Upper lobe of left lung (tissue), 6 donors: Measurements from ENCODE around the gene SMPD3. TPM values are rescaled to one million over a fixed set of nuclear protein-coding genes. Genes with fewer than 3 reads are reported as not detected.

Source experiments
- ATAC-seq, 2 donors: fragments of 200-7000 bp; cut with Tn5 transposase; one replicate each; pipeline ENCODE4 v1.9.1; 2022; ENCODE audit warnings: mild to moderate bottlenecking in 2 of 2, moderate library complexity in 2 of 2; ENCODE audit not compliant: low FRiP score in 2 of 2
- DNase-seq, 2 donors: peaks; one replicate each; pipeline ENCODE4 v3.0.0-alpha.2; 2019 to 2020
- H3K27ac ChIP-seq, 4 donors: fragments of 200-600 bp; sonication (generic); one replicate each; pipeline ENCODE4 v1.5.1; 2016 to 2019
- H3K27me3 ChIP-seq, 4 donors: fragments of 200-600 bp; sonication (generic); one replicate each; pipeline ENCODE4 v1.5.1; 2017 to 2019
- H3K36me3 ChIP-seq, 4 donors: fragments of 200-600 bp; sonication (generic); one replicate each; pipeline ENCODE4 v1.5.1; 2016 to 2019
- H3K4me1 ChIP-seq, 4 donors: fragments of 200-600 bp; sonication (generic); one replicate each; pipeline ENCODE4 v1.5.1; 2018 to 2019
- H3K4me3 ChIP-seq, 4 donors: fragments of 200-600 bp; sonication (generic); one replicate each; pipeline ENCODE4 v1.5.1; 2017 to 2019; ENCODE audit warnings: mild to moderate bottlenecking in 2 of 4, moderate library complexity in 1 of 4
- H3K9me3 ChIP-seq, 4 donors: fragments of 200-600 bp; sonication (generic); one replicate each; pipeline ENCODE4 v1.5.1; 2018 to 2019
- CTCF ChIP-seq, 6 experiments: fragments of 450-650 bp in 4 of 6; fragments of 200-600 bp in 2 of 6; sonication (generic) in 2 of 6; IDR thresholded peaks; one replicate each; pipeline ENCODE4 v1.5.1; 2016 to 2019; ENCODE audit warnings: antibody characterized with exemption in 6 of 6
- EP300 ChIP-seq, 4 donors: sonication (generic); formaldehyde crosslinking; IDR thresholded peaks; one replicate each; pipeline ENCODE4 v1.5.1; 2017; ENCODE audit warnings: antibody characterized with exemption in 4 of 4, control low read depth in 2 of 4
- POLR2A ChIP-seq, 4 donors: fragments of 450-650 bp; IDR thresholded peaks; one replicate each; pipeline ENCODE4 v1.5.1; 2016 to 2017; ENCODE audit warnings: antibody characterized with exemption in 4 of 4, mild to moderate bottlenecking in 2 of 4
- POLR2AphosphoS5 ChIP-seq, 2 donors: sonication (generic); formaldehyde crosslinking; IDR thresholded peaks; one replicate each; pipeline ENCODE4 v1.5.1; 2017; ENCODE audit warnings: antibody characterized with exemption in 2 of 2
- WGBS, 2 donors: methylation state at CpG; one replicate each; pipeline ENCODE4 v1.1.5; 2017 to 2018; 5-methylcytosine and 5-hydroxymethylcytosine counted together
- total RNA-seq, 6 donors: library from RNA; depleted of rRNA in 4 of 6; stranded (reverse); fragments of >200 nt in 4 of 6; gene quantifications; one replicate each; pipeline versions ENCODE4 v1.1.0 to v1.2.1, GENCODE V29; 2016 to 2021
- donor health status: DM: no; HTN: no; CAD: no; lungs with moderate emphysema.
- donor health status: DM: no; HTN: yes; CAD: no; lungs with severe emphysema.

Gene SMPD3
- total RNA-seq, 6 donors from 2014 or later = 1.2 to 10.7 (median 3.2) TPM

GRCh38 chr16:68369697-68370580, 78.4 kb downstream of the SMPD3 start:
- H3K4me3 ChIP-seq = no peak overlapping the region
- TF ChIP-seq POLR2A (IDR thresholded peaks at IDR 0.05) (no peak), EP300 (IDR thresholded peaks at IDR 0.05) (no peak), CTCF (IDR thresholded peaks at IDR 0.05) (no peak), POLR2AphosphoS5 (IDR thresholded peaks at IDR 0.05) (no peak)
- no peaks in the 10 kb centered on the region for H3K9me3 ChIP-seq
- DNase-seq (peak in 1 of 2 donors; percentile 38), ATAC-seq (no peak)
- peaks cover 0 to 12% (median 3%) of the 10 kb centered on the region in 4 donors for H3K4me1 ChIP-seq
- WGBS, 2 donors = 66 to 83% methylated on average over 18 to 23 of the region's 23 CpGs
- no peak overlapping the region for H3K27ac ChIP-seq
- no peaks in the 10 kb centered on the region for H3K27me3 ChIP-seq
- no peaks in the 10 kb centered on the region for H3K36me3 ChIP-seq

GRCh38 chr16:68369168-68369567, 79.1 kb downstream of the SMPD3 start:
- no peak overlapping the region for H3K4me3 ChIP-seq
- ATAC-seq = no peak

GRCh38 chr16:68368301-68368888, 79.9 kb downstream of the SMPD3 start:
- WGBS, 2 donors = 76 to 85% methylated on average over 12 of the region's 12 CpGs
- Histone ChIP-seq H3K4me1 (peaks cover 0 to 28% (median 14%) of the 10 kb centered on the region in 4 donors), H3K4me3 (no peak overlapping the region), H3K36me3 (no peaks in the 10 kb centered on the region), H3K27me3 (no peaks in the 10 kb centered on the region), H3K9me3 (no peaks in the 10 kb centered on the region), H3K27ac (no peak overlapping the region)
- ATAC-seq (no peak), DNase-seq (peak in 1 of 2 donors; percentile 50)
- TF ChIP-seq EP300 (IDR thresholded peaks at IDR 0.05) (no peak), POLR2A (IDR thresholded peaks at IDR 0.05) (no peak), POLR2AphosphoS5 (IDR thresholded peaks at IDR 0.05) (no peak), CTCF (IDR thresholded peaks at IDR 0.05) (no peak)

More at GRCh38 chr16:68369168-68369567, 79.1 kb downstream of the SMPD3 start:
- peak in 1 of 2 donors; percentile 31 for DNase-seq
- no peaks in the 10 kb centered on the region for H3K27me3 ChIP-seq
- no peaks in the 10 kb centered on the region for H3K36me3 ChIP-seq
- TF ChIP-seq POLR2AphosphoS5 (IDR thresholded peaks at IDR 0.05) (no peak), CTCF (IDR thresholded peaks at IDR 0.05) (no peak), EP300 (IDR thresholded peaks at IDR 0.05) (no peak), POLR2A (IDR thresholded peaks at IDR 0.05) (no peak)
- H3K27ac ChIP-seq = no peak overlapping the region
- no peaks in the 10 kb centered on the region for H3K9me3 ChIP-seq
- 73 to 80% methylated on average over 4 of the region's 4 CpGs for WGBS, 2 donors
- H3K4me1 ChIP-seq = peaks cover 0 to 20% (median 6%) of the 10 kb centered on the region in 4 donors

GRCh38 chr16:68367891-68368290, 80.4 kb downstream of the SMPD3 start:
- Histone ChIP-seq H3K4me1 (peaks cover 0 to 33% (median 19%) of the 10 kb centered on the region in 4 donors), H3K27ac (no peak overlapping the region), H3K27me3 (no peaks in the 10 kb centered on the region), H3K36me3 (no peaks in the 10 kb centered on the region), H3K9me3 (no peaks in the 10 kb centered on the region), H3K4me3 (no peak overlapping the region)
- 76 to 84% methylated on average over 9 to 10 of the region's 14 CpGs for WGBS, 2 donors
- TF ChIP-seq CTCF (IDR thresholded peaks at IDR 0.05) (no peak), EP300 (IDR thresholded peaks at IDR 0.05) (no peak), POLR2A (IDR thresholded peaks at IDR 0.05) (no peak), POLR2AphosphoS5 (IDR thresholded peaks at IDR 0.05) (no peak)
- ATAC-seq = no peak
- no peak for DNase-seq
